ENCODE data around the gene PXDN.

The PXDN gene

GRCh38 chr2:1740716-1741589, 3.4 kb downstream of the PXDN start:
- TF ChIP-seq CTCF (IDR thresholded peaks at IDR 0.05; ENCODE audit: low read depth, low read length), result no peak
- in situ Hi-C loops (cut with HindIII; ENCODE audit: low sequenced_read_pairs), result no loop called here
- no peak for DNase-seq (ENCODE audit: low read depth, low spot score)
- H3K4me3 ChIP-seq (ENCODE audit: low read depth, low read length), result no peak overlapping the region

- peak; percentile 21 for DNase-seq (ENCODE audit: low read depth, low spot score)
- no peak overlapping the region for H3K4me3 ChIP-seq (ENCODE audit: low read depth, low read length)
- no peak for TF ChIP-seq CTCF (IDR thresholded peaks at IDR 0.05; ENCODE audit: low read depth, low read length)
- in situ Hi-C loops (cut with HindIII; ENCODE audit: low sequenced_read_pairs), result no loop called here
Observed at GRCh38 chr2:1739961-1740715, 4.2 kb downstream of the PXDN start.

GRCh38 chr2:1739322-1739957, 4.9 kb downstream of the PXDN start:
- H3K4me3 ChIP-seq (ENCODE audit: low read depth, low read length), result no peak overlapping the region
- no peak for DNase-seq (ENCODE audit: low read depth, low spot score)
- TF ChIP-seq CTCF (IDR thresholded peaks at IDR 0.05; ENCODE audit: low read depth, low read length), result no peak
- in situ Hi-C loops (cut with HindIII; ENCODE audit: low sequenced_read_pairs), result no loop called here

GRCh38 chr2:1738646-1739302, 5.5 kb downstream of the PXDN start:
- DNase-seq (ENCODE audit: low read depth, low spot score), result no peak
- no peak for TF ChIP-seq CTCF (IDR thresholded peaks at IDR 0.05; ENCODE audit: low read depth, low read length)
- in situ Hi-C loops (cut with HindIII; ENCODE audit: low sequenced_read_pairs), result no loop called here
- H3K4me3 ChIP-seq (ENCODE audit: low read depth, low read length), result no peak overlapping the region

DNA sequence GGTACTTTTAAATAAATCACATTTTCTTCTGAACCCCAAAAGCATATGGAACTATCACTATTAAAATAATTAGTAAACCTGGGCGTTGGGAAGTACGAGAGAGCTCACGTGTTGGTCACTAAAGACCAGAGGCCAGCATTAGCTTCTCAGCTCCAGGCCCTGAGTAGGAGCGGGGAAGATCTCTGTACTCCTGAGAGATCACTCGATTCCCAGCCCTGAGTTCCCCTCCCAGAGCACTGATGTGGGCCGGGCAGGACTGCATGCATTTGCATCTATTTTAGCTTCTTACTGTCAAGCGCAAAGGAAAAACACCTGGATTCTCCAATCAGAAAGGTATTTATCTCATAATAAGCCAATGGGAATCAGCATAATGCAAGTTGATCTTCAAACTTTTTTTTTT, 6.2 kb downstream of the PXDN start:
- DNase-seq (ENCODE audit: low read depth, low spot score), result no peak
- in situ Hi-C loops (cut with HindIII; ENCODE audit: low sequenced_read_pairs), result no loop called here
- no peak overlapping the region for H3K4me3 ChIP-seq (ENCODE audit: low read depth, low read length)
- no peak for TF ChIP-seq CTCF (IDR thresholded peaks at IDR 0.05; ENCODE audit: low read depth, low read length)

- H3K4me3 ChIP-seq (ENCODE audit: low read depth, low read length), result no peak overlapping the region
- in situ Hi-C loops (cut with HindIII; ENCODE audit: low sequenced_read_pairs), result no loop called here
- no peak for TF ChIP-seq CTCF (IDR thresholded peaks at IDR 0.05; ENCODE audit: low read depth, low read length)
- DNase-seq (ENCODE audit: low read depth, low spot score), result peak; percentile 88
Observed at GRCh38 chr2:1736997-1737480, 7.3 kb downstream of the PXDN start.
